Activated naive CD8-positive, alpha-beta T cell treated with anti-CD3 and anti-CD28 coated beads, Interleukin-2, amount 50 U/mL, for 24 hours (primary cell): ENCODE measurements around the gene PSG5.
A peak's percentile ranks its signal among the peaks of the same experiment; 100 is the strongest.
"Not testable (repeated sequence)": the region's sequence is repeated elsewhere in the genome, so short reads cannot be mapped to it uniquely, and the experiment has no call there.

Source experiments
- ATAC-seq: fragments of 150-1000 bp; cut with Tn5 transposase; one replicate; pipeline ENCODE4 v1.10.0; 2021
- DNase-seq: peaks from one replicate; pipeline ENCODE4 v3.0.0; 2021
- H3K27ac Mint-ChIP-seq: one replicate; pipeline ENCODE4 v1.8.0; 2021; ENCODE audit warnings: mild to moderate bottlenecking, mixed read lengths
- H3K27me3 Mint-ChIP-seq: one replicate; pipeline ENCODE4 v1.8.0; 2021; ENCODE audit warnings: mixed read lengths
- H3K36me3 Mint-ChIP-seq: one replicate; pipeline ENCODE4 v1.8.0; 2021; ENCODE audit warnings: low read depth, mixed read lengths
- H3K4me1 Mint-ChIP-seq: one replicate; pipeline ENCODE4 v1.8.0; 2021; ENCODE audit warnings: mixed read lengths
- H3K4me3 Mint-ChIP-seq: one replicate; pipeline ENCODE4 v1.8.0; 2021; ENCODE audit warnings: mild to moderate bottlenecking, moderate library complexity, mixed read lengths
- H3K9me3 Mint-ChIP-seq: one replicate; pipeline ENCODE4 v1.8.0; 2021; ENCODE audit warnings: mixed read lengths

Gene PSG5

GRCh38 chr19:43186311-43186935 lies at the start of gene PSG5:
PSG5 (minus strand) TSS chr19:43186536; CDS start chr19:43186405, 131 bp downstream.
- not testable (repeated sequence) for DNase-seq, H3K4me3 Mint-ChIP-seq, ATAC-seq, H3K36me3 Mint-ChIP-seq, H3K4me1 Mint-ChIP-seq, H3K9me3 Mint-ChIP-seq, H3K27ac Mint-ChIP-seq
- peaks cover 12% of the 10 kb centered on the region for H3K27me3 Mint-ChIP-seq

DNA sequence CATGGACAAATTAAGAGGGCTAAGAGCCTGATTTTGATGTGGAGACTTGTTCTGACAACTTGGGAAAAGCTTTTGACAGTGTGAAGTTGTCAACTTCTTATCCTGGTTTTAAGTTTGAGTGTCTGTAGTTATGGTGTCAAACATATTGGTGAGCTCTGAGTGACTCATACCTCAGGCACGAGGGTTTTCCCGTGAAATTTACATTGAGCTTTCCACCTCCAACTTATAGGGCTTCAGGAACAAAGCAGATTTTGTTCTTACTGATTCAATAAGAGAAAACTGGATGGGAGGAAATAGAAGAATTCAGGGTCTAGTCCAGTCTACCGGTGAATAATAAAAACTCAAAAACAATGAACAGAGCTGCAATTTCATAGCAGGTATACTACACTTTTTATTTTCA lies 49.4 kb upstream of the PSG5 start:
- not testable (repeated sequence) for H3K27me3 Mint-ChIP-seq, H3K27ac Mint-ChIP-seq, ATAC-seq, H3K4me1 Mint-ChIP-seq, H3K36me3 Mint-ChIP-seq, DNase-seq, H3K4me3 Mint-ChIP-seq
- peaks cover 33% of the 10 kb centered on the region for H3K9me3 Mint-ChIP-seq

GRCh38 chr19:43229315-43229714 lies 43.0 kb upstream of the PSG5 start:
- ATAC-seq = no peak
- peaks cover 4% of the 10 kb centered on the region for H3K36me3 Mint-ChIP-seq
- no peak overlapping the region for H3K27ac Mint-ChIP-seq
- no peaks in the 10 kb centered on the region for H3K27me3 Mint-ChIP-seq
- DNase-seq = no peak
- H3K4me3 Mint-ChIP-seq = no peak overlapping the region
- H3K4me1 Mint-ChIP-seq = no peaks in the 10 kb centered on the region
- H3K9me3 Mint-ChIP-seq = peaks cover 58% of the 10 kb centered on the region

- not testable (repeated sequence) for ATAC-seq, H3K27ac Mint-ChIP-seq, H3K4me3 Mint-ChIP-seq, H3K4me1 Mint-ChIP-seq, H3K36me3 Mint-ChIP-seq, H3K27me3 Mint-ChIP-seq
- peak; percentile 36 for DNase-seq
- H3K9me3 Mint-ChIP-seq = peaks cover 53% of the 10 kb centered on the region
Measured at GRCh38 chr19:43228730-43229129, 42.4 kb upstream of the PSG5 start.

GRCh38 chr19:43226986-43227385 lies 40.6 kb upstream of the PSG5 start:
- not testable (repeated sequence) for ATAC-seq, DNase-seq, H3K27ac Mint-ChIP-seq, H3K27me3 Mint-ChIP-seq, H3K4me3 Mint-ChIP-seq, H3K4me1 Mint-ChIP-seq, H3K36me3 Mint-ChIP-seq
- peaks cover 55% of the 10 kb centered on the region for H3K9me3 Mint-ChIP-seq

DNA sequence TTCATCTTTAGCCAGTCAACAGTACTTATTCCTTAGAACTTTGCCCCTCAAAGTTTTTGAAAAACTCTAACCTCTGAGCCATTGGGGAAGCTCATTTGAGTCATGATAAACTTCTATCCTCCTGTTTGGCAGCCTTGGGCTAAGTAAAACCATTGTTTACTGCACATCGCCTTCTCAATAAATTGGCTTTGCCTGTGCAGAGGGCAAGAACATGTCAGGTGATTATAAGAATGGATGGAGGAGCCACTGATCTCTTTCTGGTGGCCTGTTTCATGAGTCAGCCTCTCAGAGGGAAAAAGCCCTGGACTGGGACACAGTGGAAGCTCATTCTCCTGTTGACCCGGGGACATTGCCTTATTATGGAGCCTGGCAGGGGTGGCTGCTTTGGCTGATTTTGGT lies 38.5 kb upstream of the PSG5 start:
- H3K4me1 Mint-ChIP-seq = no peaks in the 10 kb centered on the region
- H3K4me3 Mint-ChIP-seq = no peak overlapping the region
- ATAC-seq = no peak
- H3K9me3 Mint-ChIP-seq = peaks cover 51% of the 10 kb centered on the region
- no peak for DNase-seq
- no peak overlapping the region for H3K27ac Mint-ChIP-seq
- peaks cover 2% of the 10 kb centered on the region for H3K36me3 Mint-ChIP-seq
- H3K27me3 Mint-ChIP-seq = no peaks in the 10 kb centered on the region

DNA sequence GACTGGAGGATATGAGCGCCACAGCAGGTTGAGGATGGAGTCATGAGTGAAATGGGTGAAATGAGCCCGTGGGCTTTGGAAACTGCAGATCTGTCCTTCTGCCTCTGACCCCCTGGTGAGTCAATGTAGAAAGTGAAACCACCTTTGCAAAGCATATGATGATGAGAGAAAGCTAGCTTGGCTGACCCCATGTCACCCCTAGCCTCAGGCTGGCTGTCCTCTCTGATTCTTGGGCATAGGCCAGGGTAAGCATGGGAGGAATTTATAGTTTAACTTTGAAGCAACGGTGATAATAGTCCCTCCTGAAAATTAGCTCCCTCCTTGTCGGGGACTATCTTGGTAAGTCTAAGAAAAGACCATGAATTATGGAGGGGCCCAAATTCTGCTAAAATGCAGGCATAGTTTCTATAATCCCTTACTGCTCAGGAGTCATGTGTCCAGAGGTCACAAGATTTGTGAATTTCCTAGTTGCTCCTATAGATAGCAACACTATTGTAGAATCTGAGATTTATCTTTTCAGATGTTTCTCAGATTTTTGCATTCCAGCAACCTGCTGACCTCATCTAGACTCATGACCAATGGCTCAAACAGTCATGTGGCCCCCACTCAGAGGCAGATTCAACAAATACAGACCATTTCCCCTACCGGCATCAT lies 38.0 kb upstream of the PSG5 start:
- H3K4me1 Mint-ChIP-seq, DNase-seq, ATAC-seq, H3K27ac Mint-ChIP-seq, H3K27me3 Mint-ChIP-seq, H3K36me3 Mint-ChIP-seq, H3K4me3 Mint-ChIP-seq: not testable (repeated sequence)
- H3K9me3 Mint-ChIP-seq = peaks cover 46% of the 10 kb centered on the region

DNA sequence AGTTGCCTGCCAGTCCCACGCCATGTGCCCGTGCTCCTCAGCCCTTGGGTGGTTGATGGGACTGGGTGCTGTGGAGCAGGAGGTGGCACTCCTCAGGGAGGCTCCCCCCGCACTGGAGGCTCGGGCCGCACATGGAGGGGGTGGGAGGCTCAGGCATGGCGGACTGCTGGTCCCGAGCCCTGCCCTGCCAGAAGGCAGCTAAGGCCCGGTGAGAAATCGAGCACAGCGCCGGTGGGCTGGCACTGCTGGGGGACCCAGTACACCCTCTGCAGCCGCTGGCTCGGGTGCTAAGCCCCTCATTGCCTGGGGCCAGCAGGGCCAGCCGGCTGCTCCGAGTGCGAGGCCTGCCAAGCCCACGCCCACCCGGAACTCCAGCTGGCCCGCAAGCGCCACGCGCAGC lies 35.6 kb upstream of the PSG5 start:
- H3K27me3 Mint-ChIP-seq, H3K27ac Mint-ChIP-seq, DNase-seq, H3K36me3 Mint-ChIP-seq, H3K4me3 Mint-ChIP-seq, ATAC-seq, H3K4me1 Mint-ChIP-seq: not testable (repeated sequence)
- H3K9me3 Mint-ChIP-seq = peaks cover 35% of the 10 kb centered on the region

DNA sequence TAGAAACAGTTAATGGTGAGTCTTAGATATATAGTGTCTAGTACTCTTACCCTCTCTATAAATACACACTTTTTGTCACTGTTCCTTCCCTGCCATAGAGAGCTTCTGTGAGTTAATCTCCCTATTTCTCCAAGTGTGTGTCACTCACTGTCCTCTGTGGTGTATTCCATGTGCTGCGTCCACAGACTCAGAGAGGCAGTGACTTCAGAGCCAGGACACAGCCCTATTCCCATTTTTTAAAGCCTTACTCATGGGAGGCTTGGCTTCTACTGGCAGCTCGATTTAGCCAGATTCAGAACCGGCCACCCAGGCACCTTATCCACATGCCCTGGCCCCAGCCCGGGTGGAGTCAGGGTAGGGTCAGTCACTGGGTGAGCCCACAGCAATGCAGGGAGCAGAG lies 32.8 kb upstream of the PSG5 start:
- peaks cover 10% of the 10 kb centered on the region for H3K27me3 Mint-ChIP-seq
- not testable (repeated sequence) for ATAC-seq, H3K36me3 Mint-ChIP-seq, H3K4me1 Mint-ChIP-seq, DNase-seq, H3K27ac Mint-ChIP-seq, H3K4me3 Mint-ChIP-seq
- peaks cover 22% of the 10 kb centered on the region for H3K9me3 Mint-ChIP-seq

DNA sequence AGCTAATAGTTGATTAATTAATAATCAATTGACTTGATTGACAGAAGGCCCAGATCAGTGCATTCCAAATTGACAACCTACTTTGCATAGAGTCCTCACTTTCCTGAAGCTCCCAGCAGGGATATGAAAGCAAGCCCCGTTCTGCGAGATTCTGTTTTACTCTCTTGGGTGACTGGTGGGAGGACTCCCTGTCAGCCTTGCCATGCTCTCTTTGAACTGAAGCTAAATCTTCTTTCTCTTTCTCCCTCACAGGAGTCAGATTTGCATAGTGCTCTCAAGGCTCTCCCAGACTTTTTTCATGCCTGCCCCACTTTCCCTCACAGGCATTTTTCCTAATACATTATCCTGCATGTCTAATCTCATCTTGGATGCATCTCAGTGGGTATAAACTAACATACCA lies 29.5 kb upstream of the PSG5 start:
- not testable (repeated sequence) for H3K36me3 Mint-ChIP-seq, ATAC-seq, H3K9me3 Mint-ChIP-seq, H3K4me1 Mint-ChIP-seq, H3K4me3 Mint-ChIP-seq, H3K27ac Mint-ChIP-seq, DNase-seq
- peaks cover 12% of the 10 kb centered on the region for H3K27me3 Mint-ChIP-seq

DNA sequence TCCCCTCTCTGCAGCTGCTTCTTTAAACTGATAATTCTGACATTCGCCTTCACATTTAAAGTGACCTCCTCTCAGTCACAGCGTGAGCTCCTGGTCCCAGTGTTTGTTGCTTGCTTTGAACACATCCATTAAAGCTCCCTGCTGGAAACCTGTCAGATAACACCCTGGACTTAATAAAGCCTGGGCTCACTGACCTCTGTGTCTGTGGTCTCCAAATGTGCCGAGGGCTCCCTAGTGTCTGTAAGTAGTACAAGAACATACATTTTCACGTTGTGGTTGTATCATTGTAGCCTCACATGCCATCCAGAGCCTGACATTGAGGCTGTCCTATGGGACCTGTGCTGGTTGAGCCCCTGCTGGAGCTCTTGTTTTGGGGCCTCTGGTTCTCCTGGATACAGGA lies 21.7 kb upstream of the PSG5 start:
- no peaks in the 10 kb centered on the region for H3K36me3 Mint-ChIP-seq
- peaks cover 7% of the 10 kb centered on the region for H3K27me3 Mint-ChIP-seq
- H3K4me1 Mint-ChIP-seq = no peaks in the 10 kb centered on the region
- no peaks in the 10 kb centered on the region for H3K9me3 Mint-ChIP-seq
- no peak for DNase-seq
- H3K4me3 Mint-ChIP-seq = no peak overlapping the region
- no peak overlapping the region for H3K27ac Mint-ChIP-seq
- no peak for ATAC-seq

GRCh38 chr19:43207174-43207573 lies 20.8 kb upstream of the PSG5 start:
- H3K27me3 Mint-ChIP-seq, H3K36me3 Mint-ChIP-seq, ATAC-seq, H3K4me1 Mint-ChIP-seq, H3K4me3 Mint-ChIP-seq, H3K27ac Mint-ChIP-seq, H3K9me3 Mint-ChIP-seq: not testable (repeated sequence)
- DNase-seq = peak; percentile 45

DNA sequence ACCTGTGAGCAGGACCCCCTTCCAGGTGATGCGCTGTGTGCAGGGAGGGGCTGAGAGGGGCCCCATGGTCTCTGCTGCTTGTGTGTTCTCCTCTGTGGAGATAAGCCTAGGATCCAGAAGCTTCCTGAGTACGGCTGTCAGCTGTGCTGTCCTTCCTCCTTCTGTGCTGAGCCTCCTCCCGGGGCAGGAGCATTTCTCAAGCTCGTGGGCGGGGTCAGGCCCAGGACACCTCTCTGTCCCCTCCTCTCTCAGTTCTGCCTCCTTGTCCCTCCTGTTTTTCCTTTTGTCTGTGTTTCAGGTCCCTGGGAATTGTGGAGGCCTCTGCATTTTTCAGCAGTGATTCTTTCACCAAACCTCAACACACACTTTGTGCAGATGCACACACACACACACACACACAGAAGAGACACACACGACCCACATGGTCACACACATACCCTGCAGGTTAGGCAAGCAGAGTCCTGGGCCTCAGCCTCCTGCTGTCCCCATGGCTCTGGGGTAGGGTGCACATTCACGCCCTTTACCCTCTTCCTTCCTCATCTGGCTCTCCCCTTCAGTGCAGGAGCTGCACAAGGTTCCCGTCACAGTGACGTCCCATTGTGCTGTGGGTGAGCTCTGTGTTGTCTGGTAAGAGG lies 19.3 kb upstream of the PSG5 start, which contains the start of gene PSG4:
Gene PSG4 (minus strand): TSS at position 168 of the 635 bp plus-strand sequence. CDS start 102 bp downstream, at position 66.
- H3K27ac Mint-ChIP-seq = not testable (repeated sequence)

GRCh38 chr19:43203611-43204010 lies 17.3 kb upstream of the PSG5 start:
- not testable (repeated sequence) for H3K4me1 Mint-ChIP-seq, DNase-seq, H3K27me3 Mint-ChIP-seq, H3K36me3 Mint-ChIP-seq, ATAC-seq, H3K9me3 Mint-ChIP-seq, H3K4me3 Mint-ChIP-seq, H3K27ac Mint-ChIP-seq

More for the DNA sequence above, 19.3 kb upstream of the PSG5 start, which contains the start of gene PSG4:
- H3K4me1 Mint-ChIP-seq, H3K36me3 Mint-ChIP-seq, DNase-seq, H3K9me3 Mint-ChIP-seq, H3K27me3 Mint-ChIP-seq, H3K4me3 Mint-ChIP-seq, ATAC-seq: not testable (repeated sequence)

- not testable (repeated sequence) for H3K4me1 Mint-ChIP-seq, DNase-seq, H3K27me3 Mint-ChIP-seq, ATAC-seq, H3K36me3 Mint-ChIP-seq, H3K9me3 Mint-ChIP-seq, H3K4me3 Mint-ChIP-seq, H3K27ac Mint-ChIP-seq
Measured at GRCh38 chr19:43201891-43202290, 15.6 kb upstream of the PSG5 start.
